ENCODE results near the gene PLPP1.
A peak's percentile ranks its signal among the peaks of the same experiment; 100 is the strongest.
"Not testable (repeated sequence)": the region's sequence is repeated elsewhere in the genome, so short reads cannot be mapped to it uniquely, and the experiment has no call there.

The PLPP1 gene

GRCh38 chr5:55544341-55544740 lies 9.6 kb upstream of the PLPP1 start:
- no peak for DNase-seq

- DNase-seq: no peak
Observed at GRCh38 chr5:55541056-55541635, 6.4 kb upstream of the PLPP1 start.

DNA sequence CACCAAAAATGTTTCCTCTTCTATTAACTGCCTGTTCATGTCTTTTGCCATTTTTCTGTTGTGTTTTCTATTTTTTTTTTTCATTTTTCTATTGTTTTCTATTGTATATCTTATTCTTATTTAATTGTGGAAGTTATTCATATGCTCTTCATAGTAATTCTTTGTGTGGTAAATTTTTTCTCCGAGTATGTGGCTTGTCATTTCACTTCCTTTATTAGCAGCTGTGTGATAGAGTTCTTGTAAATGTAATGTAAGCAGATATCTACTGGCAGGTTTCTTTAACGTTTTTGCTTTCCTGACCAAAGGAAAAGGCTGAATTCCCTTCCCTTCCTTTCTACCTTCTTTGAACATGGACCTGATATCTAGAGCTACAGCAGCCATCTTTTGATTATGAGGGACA lies 5.8 kb upstream of the PLPP1 start:
- DNase-seq: no peak

- DNase-seq: no peak
Observed at GRCh38 chr5:55540024-55540423, 5.3 kb upstream of the PLPP1 start.

DNA sequence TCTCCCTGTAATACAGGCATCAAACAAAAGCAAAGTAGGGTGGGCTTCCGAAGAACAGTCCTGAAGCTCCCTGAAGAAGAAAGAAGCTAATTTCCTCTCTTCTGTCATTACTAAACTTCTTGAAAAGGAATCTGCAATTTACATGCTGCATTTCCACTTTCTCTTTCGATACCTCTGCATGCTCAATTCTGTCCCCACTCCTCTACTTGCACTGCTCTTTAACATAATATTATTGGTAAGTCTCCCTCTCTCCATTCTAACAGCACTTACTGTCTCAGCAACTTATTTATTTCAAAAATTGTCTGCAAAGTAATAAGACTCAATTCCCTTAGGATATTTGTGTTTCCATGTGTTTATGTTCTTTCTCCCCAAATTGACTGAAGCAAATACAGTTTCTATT lies 3.9 kb upstream of the PLPP1 start:
- no peak for DNase-seq

- DNase-seq: not testable (repeated sequence)
Observed at GRCh38 chr5:55537315-55537714, 2.6 kb upstream of the PLPP1 start.

DNA sequence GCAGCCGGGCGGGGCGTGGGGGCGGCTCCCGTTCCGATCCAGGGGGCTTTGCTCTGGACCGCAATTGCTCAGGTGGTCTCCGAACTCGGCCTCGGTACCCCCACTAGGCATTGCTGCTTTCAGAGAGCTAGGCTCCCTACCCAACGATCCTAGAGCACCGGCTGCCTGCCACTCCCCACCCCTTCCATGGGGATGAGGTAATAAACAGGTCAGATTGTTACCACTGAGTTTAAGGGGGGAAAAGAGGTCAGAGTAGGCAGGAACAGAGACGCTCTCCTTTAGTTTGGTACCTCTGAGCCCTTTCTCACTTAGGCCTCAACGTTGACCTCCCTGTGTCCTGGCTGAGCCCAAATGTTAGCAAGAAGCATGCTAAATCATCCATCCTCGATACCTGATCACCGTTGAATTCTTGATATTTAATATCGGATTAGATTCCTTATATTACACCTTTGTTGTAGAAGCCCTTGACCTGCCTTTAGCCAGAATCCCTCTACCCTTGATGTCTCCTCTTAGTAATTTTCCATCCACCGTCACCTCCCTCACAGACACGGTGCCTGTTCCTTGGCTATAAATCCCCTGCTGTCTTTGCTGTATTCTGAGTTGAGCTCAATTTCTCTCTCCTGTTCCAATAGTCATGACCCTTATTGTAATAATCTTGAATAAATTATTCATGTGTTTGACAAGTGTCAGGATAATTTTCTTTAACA lies 588 bp upstream of the PLPP1 start:
- no peak for DNase-seq

DNA sequence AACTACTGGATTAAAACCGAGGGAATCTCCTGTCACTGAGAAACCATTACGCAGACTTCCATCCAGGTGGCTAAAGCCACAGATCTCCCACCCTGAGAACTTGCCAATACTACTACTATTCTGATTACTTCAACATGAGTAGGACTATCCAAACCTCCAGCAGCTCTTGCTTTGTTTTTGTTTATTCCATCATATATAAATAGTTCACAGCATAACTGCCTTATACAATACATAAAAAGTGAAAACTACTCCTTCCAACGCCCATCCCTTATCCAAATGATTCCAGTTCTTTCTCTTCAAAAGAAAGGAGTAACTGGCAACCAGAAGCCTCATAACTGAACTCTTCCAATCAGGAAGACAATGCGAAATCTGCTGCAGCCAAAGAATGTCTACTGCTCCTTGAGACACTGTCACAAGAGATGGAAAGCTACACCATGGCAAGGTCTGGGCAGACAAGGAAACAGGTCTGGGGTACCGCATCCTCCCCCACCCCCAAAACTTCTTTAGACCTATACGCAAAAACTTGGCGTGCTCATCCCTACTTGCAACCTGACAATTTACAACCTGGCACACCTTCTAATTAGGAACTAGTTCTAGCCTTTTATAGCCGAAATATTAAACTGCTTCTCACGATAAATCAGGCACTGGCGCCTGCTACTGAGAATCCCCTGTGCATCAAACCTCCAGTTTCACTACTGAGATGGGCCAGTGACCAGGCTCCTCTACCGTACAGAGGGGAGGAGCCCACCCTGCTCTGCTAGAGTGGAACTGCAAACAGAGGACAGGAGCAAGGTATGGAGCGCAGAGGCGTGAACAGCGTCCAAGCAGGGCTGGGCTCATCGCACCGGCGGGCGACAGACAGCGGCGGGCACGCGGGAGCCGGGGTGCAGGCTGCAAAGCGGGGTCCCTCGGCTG lies 986 bp downstream of the PLPP1 start:
- DNase-seq: peak; percentile 16

DNA sequence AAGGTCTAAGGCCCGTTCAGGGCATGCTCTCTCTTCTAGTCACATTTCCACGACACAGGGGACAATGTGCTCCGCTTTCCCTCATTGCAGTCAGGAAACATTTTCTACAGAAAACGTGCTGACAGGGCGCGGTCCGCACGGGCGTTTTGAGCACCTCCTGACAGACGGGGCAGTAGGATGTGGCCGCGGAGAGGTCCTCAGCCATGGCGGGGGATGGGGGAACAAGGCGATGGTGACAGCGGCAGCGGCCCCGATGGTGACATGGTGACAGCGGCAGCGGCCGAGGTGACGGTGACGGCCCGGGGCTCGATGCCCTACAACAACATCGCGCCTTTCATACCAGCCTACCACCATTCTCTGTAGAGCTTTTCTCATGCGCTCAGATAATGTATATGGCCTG lies 4.1 kb downstream of the PLPP1 start:
- DNase-seq: no peak

GRCh38 chr5:55524816-55525215 lies 9.9 kb downstream of the PLPP1 start:
- no peak for DNase-seq

DNA sequence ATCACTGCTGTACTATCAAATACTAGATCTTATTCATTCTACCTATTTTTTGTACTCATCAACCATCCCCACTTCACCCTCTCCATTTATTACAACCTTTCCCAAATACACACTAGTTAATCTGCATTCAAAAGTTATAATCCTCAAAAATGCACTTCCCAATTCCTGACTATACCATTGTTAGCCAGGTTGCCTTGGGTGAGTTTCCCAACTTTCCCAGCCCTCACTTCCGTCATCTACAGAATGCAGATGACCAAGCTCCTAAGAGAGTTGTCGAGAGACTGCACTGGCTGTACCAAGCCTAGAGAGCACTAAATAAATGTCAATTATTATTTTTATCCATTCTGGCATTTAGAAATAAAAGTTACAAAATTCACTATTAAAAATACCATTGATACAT lies 11.5 kb downstream of the PLPP1 start:
- DNase-seq: no peak

DNA sequence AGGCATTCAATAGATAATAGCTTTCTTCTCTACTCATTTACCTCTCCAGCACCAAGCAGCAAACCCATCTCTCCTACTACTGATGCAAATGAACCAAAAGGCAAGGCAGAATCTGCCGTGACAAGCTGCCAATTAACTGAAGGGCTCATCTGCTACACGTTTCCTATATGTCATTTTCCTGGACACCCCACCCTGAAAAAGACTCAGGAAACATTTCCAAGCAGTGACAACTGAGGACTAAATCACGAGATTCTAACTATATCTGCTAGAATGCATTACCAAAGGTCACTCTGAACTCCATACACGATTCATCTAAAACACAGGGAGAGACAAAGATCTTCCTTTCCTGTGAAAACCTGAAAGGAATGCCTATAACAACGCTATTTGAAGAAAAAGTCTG lies 12.9 kb downstream of the PLPP1 start:
- DNase-seq: no peak

DNA sequence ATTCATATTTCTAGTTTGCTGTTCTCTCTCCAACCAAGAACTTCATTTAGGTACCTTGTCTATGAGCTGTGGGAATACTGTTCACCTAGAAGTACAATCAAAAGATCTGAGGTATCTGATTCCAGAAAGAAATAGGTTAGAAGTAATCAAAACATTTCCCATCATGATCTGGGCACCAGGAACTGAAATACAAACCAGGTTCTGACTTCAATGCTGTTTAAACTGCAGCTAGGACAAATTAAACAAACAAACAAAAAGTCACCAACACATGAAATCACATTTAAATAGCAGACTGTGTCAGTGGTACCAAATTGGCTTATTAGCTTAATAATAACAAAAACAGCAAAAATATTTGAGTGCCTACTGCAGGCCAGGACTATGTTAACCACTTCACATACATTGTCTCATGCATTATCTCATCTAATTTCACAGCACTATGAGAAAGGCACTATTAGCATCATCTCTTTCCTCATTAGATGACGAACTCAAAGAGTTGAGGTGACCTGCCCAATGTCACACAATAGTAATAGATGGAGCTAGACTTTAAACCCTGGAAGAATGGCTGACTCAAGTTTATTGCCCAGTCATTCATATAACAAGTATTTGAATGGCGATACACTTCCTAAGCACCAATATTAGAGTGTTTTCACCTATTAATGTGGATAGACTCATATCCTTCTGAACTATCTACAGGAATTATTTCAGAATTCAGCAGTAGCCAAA lies 14.5 kb downstream of the PLPP1 start:
- no peak for DNase-seq

GRCh38 chr5:55518831-55519390 lies 15.9 kb downstream of the PLPP1 start:
- DNase-seq: no peak

- DNase-seq: no peak
Observed at GRCh38 chr5:55517804-55518203, 17.0 kb downstream of the PLPP1 start.

- DNase-seq: no peak
Observed at GRCh38 chr5:55511010-55511409, 23.8 kb downstream of the PLPP1 start.

DNA sequence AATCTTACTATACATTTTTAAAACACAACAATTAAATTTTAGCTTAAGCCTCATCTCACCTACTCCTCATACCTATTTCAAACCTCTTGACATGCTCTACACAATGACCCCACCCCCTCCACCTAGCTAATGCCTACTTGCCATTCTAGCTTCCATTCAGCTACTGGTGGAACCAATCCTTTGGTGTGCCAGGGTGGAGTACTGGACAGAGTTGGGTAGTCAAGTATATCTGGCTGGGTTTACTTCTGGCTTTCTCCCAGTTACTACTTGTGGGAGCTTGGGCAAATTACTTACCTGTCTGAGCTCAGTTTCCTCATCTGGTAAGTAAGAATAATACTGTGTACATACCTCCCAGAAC lies 24.3 kb downstream of the PLPP1 start:
- DNase-seq: no peak

DNA sequence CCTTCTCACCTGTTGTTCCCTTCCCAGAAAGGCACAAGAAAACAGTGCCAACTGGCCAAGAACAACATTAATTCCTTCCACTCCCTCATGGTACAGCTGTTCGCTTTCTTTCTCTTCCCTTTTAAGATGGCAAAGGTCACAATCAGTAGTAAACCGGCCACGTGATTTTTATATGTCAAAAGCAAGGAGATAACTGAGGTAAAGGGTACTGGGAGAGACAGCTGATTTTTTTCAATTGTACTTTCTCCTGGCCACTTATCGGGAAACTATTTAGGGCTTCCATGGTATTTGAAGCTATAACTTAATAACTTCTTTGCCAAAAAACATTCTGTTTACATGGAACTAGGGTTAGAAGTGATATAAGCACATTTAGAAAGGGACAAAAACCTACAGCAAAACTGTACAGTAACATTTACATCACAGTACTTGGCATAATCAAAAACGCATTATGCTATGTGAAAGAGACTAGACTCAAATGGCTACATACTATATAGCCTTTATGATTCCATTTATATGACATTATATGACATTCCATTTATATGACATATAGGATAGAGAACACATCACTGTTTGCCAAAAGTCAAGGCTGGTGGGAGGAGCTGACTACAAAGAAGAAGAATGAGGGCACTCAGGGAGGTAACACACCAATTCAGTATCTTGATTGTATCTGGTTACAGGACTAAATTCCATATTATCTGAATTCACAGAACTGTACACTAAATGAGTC lies 24.8 kb downstream of the PLPP1 start:
- DNase-seq: no peak

DNA sequence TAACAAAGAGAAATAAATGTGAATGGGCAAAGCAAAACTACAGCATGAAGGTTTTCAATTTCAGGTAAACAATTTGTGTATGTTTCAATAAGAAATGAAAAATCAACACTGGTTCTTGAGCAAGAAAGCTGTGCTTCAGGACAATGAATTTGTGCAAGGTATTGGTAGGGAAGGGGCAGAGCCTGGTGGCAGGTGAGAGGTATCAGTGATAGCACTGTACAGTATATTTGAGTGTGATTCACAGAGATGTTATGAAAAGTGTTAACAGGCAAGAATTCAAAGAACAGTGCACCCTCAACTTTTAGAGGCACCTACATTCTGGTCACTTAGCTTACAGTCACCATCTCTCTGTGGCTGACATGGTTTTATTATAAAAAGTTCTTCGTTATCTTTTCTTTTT lies 25.7 kb downstream of the PLPP1 start:
- DNase-seq: no peak

GRCh38 chr5:55507574-55507973 lies 27.2 kb downstream of the PLPP1 start:
- no peak for DNase-seq

GRCh38 chr5:55505711-55506110 lies 29.1 kb downstream of the PLPP1 start:
- not testable (repeated sequence) for DNase-seq

DNA sequence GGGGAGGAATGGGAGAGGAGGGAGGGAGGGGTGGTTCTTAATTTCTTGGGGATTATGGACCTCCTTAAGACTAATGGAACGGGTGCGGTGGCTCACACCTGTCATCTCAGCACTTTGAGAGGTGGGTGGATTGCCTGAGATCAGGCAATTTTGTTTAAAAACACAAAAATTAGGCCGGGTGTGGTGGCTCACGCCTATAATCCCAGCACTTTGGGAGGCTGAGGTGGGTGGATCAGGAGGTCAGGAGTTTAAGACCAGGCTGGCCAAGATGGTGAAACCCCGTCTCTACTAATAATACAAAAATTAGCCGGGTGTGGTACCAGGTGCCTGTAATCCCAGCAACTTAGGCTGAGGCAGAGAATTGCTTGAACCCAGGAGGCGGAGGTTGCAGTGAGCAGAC lies 30.8 kb downstream of the PLPP1 start:
- DNase-seq: not testable (repeated sequence)
